ENCODE data around the gene GCFC2. TPM values are rescaled to one million over a fixed set of nuclear protein-coding genes. Genes with fewer than 3 reads are reported as not detected.

Gene GCFC2
- total RNA-seq, 1 donor from 2014 or later: 12.7 TPM

DNA sequence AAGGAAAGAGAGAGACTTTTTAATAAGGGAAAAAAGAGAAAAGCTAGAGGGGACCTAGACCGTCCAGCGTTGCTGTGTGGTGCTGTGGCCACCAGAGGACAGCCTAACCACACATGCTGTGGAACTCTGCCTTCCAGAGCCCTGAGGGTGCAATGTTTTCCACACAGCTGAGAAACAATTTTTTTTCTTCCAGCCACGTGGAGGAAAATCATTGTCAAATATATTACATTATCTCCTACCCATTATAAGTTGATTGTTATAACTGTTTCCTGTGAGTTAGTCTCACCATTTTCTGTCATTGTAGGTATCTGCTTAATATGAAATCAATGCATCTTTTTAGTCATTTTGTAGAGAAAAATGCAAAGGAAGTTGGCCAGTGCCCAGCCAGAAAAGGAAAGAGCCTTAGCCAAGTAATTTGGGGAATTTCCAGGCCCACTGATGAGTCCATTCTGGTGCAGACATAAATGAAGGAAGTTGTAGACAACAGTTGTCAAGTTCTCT, 70.0 kb downstream of the GCFC2 start:
- no peaks in the 10 kb centered on the region for H3K27me3 ChIP-seq (ENCODE audit: low read depth)
- no peaks in the 10 kb centered on the region for H3K9me3 ChIP-seq
- H3K4me3 ChIP-seq: no peak overlapping the region
- H3K27ac ChIP-seq: no peak overlapping the region
- peak; percentile 68 for DNase-seq
- H3K36me3 ChIP-seq: no peaks in the 10 kb centered on the region
- TF ChIP-seq, protein P1, sequence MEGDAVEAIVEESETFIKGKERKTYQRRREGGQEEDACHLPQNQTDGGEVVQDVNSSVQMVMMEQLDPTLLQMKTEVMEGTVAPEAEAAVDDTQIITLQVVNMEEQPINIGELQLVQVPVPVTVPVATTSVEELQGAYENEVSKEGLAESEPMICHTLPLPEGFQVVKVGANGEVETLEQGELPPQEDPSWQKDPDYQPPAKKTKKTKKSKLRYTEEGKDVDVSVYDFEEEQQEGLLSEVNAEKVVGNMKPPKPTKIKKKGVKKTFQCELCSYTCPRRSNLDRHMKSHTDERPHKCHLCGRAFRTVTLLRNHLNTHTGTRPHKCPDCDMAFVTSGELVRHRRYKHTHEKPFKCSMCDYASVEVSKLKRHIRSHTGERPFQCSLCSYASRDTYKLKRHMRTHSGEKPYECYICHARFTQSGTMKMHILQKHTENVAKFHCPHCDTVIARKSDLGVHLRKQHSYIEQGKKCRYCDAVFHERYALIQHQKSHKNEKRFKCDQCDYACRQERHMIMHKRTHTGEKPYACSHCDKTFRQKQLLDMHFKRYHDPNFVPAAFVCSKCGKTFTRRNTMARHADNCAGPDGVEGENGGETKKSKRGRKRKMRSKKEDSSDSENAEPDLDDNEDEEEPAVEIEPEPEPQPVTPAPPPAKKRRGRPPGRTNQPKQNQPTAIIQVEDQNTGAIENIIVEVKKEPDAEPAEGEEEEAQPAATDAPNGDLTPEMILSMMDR (IDR thresholded peaks at IDR 0.05): peak; percentile 97
- intact Hi-C loops (cut with DNase I): no loop called here
- ATAC-seq: peak; percentile 96 to 98
- H3K4me1 ChIP-seq: peaks cover 13% of the 10 kb centered on the region

DNA sequence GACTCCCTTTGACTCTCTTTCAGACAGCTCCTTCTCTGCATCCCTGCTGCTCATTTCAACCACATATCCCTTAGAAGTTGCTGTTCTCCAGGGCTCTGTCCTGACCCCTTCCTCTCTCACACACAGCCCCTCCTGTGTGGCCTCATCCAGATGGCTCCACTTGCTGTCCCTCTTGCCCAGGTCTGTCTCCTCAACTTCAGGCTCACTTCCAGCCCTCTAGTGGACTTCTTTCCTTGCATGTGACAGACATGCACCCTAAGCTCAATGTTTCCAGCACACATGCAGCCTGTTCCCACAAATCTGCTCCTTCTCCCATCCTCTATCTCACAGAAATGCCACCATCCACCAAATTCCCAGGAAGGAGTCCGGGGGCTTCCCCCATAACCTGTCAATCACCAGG, 73.1 kb downstream of the GCFC2 start:
- intact Hi-C loops (cut with DNase I): no loop called here
- Histone ChIP-seq H3K27ac (no peak overlapping the region), H3K27me3 (ENCODE audit: low read depth) (no peaks in the 10 kb centered on the region), H3K9me3 (no peaks in the 10 kb centered on the region), H3K4me3 (no peak overlapping the region), H3K36me3 (no peaks in the 10 kb centered on the region), H3K4me1 (peaks cover 13% of the 10 kb centered on the region)
- TF ChIP-seq, protein P1 (IDR thresholded peaks at IDR 0.05): no peak
- ATAC-seq: no peak
- no peak for DNase-seq

DNA sequence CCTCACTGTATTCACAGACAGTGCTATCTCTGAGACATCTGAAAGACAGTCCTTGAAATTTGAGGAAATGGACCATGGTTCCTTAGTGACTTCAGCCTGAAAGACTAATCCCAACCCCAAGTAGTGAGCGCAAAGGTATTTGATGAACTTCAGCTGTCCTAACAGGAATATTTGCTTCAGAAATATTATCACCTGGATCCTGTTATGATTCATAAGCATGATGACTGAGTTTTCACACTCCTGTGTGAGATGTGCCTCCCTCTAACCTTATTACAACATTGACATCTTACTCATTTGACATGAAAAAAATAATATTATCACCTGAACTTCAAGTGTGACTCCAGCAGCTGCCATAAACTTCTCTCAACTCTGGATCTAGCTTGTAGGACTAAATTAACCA, 75.8 kb downstream of the GCFC2 start:
- no peak overlapping the region for H3K27ac ChIP-seq
- H3K4me3 ChIP-seq: no peak overlapping the region
- intact Hi-C loops (cut with DNase I): no loop called here
- TF ChIP-seq, protein P1 (IDR thresholded peaks at IDR 0.05): no peak
- H3K27me3 ChIP-seq (ENCODE audit: low read depth): no peaks in the 10 kb centered on the region
- no peak for ATAC-seq
- no peaks in the 10 kb centered on the region for H3K4me1 ChIP-seq
- H3K9me3 ChIP-seq: no peaks in the 10 kb centered on the region
- no peaks in the 10 kb centered on the region for H3K36me3 ChIP-seq
- no peak for DNase-seq

DNA sequence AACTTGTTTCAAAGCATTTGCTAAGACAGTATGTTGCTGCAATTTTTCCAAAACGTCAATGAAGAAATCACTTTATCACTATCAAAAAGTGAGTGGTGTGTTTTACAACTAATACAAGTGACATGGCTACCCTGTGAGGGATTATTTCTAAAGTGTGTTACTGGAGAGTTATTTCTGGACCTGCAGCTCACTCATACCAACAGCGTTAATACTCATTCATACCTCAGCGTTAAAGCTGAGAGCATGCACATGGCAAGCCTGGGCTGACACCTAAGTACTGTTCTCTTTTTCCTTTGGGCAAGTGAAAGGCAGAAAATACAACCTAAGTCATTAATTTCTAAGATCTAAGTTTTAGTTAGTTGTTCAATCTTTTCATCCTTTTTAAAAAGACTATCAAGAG, 77.1 kb downstream of the GCFC2 start:
- no peak for DNase-seq
- H3K4me3 ChIP-seq: no peak overlapping the region
- no peak overlapping the region for H3K27ac ChIP-seq
- H3K4me1 ChIP-seq: no peaks in the 10 kb centered on the region
- intact Hi-C loops (cut with DNase I): no loop called here
- TF ChIP-seq, protein P1 (IDR thresholded peaks at IDR 0.05): no peak
- no peaks in the 10 kb centered on the region for H3K27me3 ChIP-seq (ENCODE audit: low read depth)
- ATAC-seq: no peak
- H3K9me3 ChIP-seq: no peaks in the 10 kb centered on the region
- H3K36me3 ChIP-seq: no peaks in the 10 kb centered on the region

DNA sequence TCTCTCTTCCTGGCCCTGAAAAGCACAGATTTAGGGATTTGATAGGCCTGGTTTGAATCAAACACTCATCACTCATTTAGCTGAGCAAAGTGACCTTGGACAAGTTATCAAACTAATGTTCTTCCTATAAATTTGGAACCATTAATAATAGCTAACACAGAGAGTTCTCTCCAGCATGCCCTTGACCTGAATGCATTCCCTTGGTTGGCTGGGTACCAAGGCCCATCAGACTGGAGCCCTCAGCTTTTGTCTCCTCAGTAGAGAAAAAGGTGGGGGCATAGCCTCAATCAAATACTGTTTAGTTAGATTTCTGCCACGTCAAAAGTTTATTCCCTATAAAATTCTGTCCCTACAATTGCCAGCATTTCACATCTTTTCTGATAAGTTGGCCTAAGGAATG, 77.9 kb downstream of the GCFC2 start:
- ATAC-seq: no peak

More for the DNA sequence above, 77.9 kb downstream of the GCFC2 start:
- no peaks in the 10 kb centered on the region for H3K9me3 ChIP-seq
- intact Hi-C loops (cut with DNase I): no loop called here
- no peak overlapping the region for H3K4me3 ChIP-seq
- DNase-seq: no peak
- H3K36me3 ChIP-seq: no peaks in the 10 kb centered on the region
- TF ChIP-seq, protein P1 (IDR thresholded peaks at IDR 0.05): no peak
- H3K27me3 ChIP-seq (ENCODE audit: low read depth): no peaks in the 10 kb centered on the region
- no peak overlapping the region for H3K27ac ChIP-seq
- no peaks in the 10 kb centered on the region for H3K4me1 ChIP-seq
